HepG2 (cell line): ENCODE results near the gene SALL4. TPM values are rescaled to one million over a fixed set of nuclear protein-coding genes. Genes with fewer than 3 reads are reported as not detected.
A peak's percentile ranks its signal among the peaks of the same experiment; 100 is the strongest.

Source experiments
- ATAC-seq: fragments of 200-7000 bp; cut with Tn5 transposase; 3 replicates; pipeline ENCODE4 v1.9.1; 2020; ENCODE audit warnings: mild to moderate bottlenecking, moderate library complexity
- BruUV-seq: library from RNA; stranded (reverse); fragments of 400-500 nt; replicated peaks from 2 replicates; lab custom pipeline; 2021; lab: Mats Ljungman, UMichigan
- CTCF ChIA-PET: fragments of 300-600 bp; formaldehyde crosslinking; extraction: SDS; loops from one replicate; lab custom pipeline; 2021; ENCODE audit warnings: low total read pairs, inconsistent platforms, low intra/inter-chr PET ratio; lab: Yijun Ruan, JAX
- POLR2A ChIA-PET: fragments of 350-600 bp; sonication (Branson Sonifier 250); formaldehyde crosslinking; loops from one replicate; lab custom pipeline; 2020; ENCODE audit warnings: antibody characterized with exemption, inconsistent platforms; lab: Yijun Ruan, JAX
- DNase-seq: peaks from one replicate; pipeline ENCODE4 v3.0.0-alpha.2; 2015; ENCODE audit warnings: low spot score
- FAIRE-seq: peaks from 3 replicates; lab custom pipeline; 2011; peaks lifted over from hg19 to GRCh38; lab: Jason Lieb, UNC
- H2AFZ ChIP-seq: one replicate; pipeline ENCODE4 v1.6.1; 2011; ENCODE audit warnings: low read length, inconsistent platforms
- H3K27ac ChIP-seq: fragments of 300-600 bp; 3 replicates; pipeline ENCODE4 v1.8.0; 2011; ENCODE audit warnings: mixed run types, mild to moderate bottlenecking, mixed read lengths, low read length, inconsistent platforms; ENCODE audit not compliant: insufficient read depth; ENCODE audit errors: extremely low read length
- H3K27me3 ChIP-seq, 2 experiments: fragments of 200-600 bp in 1 of 2; 2 replicates in 1 of 2; 3 replicates in 1 of 2; pipeline versions ENCODE4 v1.6.0 to v1.8.0; 2011; ENCODE audit warnings: low read length in 2 of 2, mild to moderate bottlenecking in 2 of 2, moderate library complexity in 2 of 2, inconsistent platforms in 1 of 2; ENCODE audit not compliant: insufficient read depth in 2 of 2, control insufficient read depth in 1 of 2
- H3K36me3 ChIP-seq, 2 experiments: fragments of 200-600 bp in 1 of 2; replicated peaks in 1 of 2; 2 replicates in 1 of 2; 3 replicates in 1 of 2; pipeline versions ENCODE4 v1.5.1 to v1.8.0; 2011; ENCODE audit warnings: low read length in 2 of 2, inconsistent platforms in 1 of 2; ENCODE audit not compliant: insufficient read depth in 2 of 2, control insufficient read depth in 1 of 2
- H3K4me1 ChIP-seq: 2 replicates; pipeline ENCODE4 v1.5.1; 2012; ENCODE audit warnings: low read length, inconsistent platforms; ENCODE audit not compliant: insufficient read depth
- H3K4me2 ChIP-seq: 2 replicates; pipeline ENCODE4 v1.6.0; 2011; ENCODE audit warnings: low read depth, low read length, inconsistent platforms
- H3K4me3 ChIP-seq, 3 experiments: fragments of 200-600 bp in 1 of 3; sonication (generic), shearing (Covaris generic) in 1 of 3; replicated peaks in 1 of 3; 2 replicates each; pipeline ENCODE4 v1.5.1; 2011 to 2016; ENCODE audit warnings: low read length in 3 of 3, inconsistent platforms in 2 of 3, low read depth in 2 of 3, mild to moderate bottlenecking in 2 of 3, control low read depth in 1 of 3, mixed read lengths in 1 of 3; ENCODE audit not compliant: insufficient read depth in 1 of 3
- H3K79me2 ChIP-seq: one replicate; pipeline ENCODE4 v1.6.1; 2011; ENCODE audit warnings: low read length, inconsistent platforms; ENCODE audit not compliant: insufficient read depth
- H3K9ac ChIP-seq: 2 replicates; pipeline ENCODE4 v1.6.0; 2011; ENCODE audit warnings: mild to moderate bottlenecking, low read depth, low read length, inconsistent platforms; ENCODE audit not compliant: insufficient read depth
- H3K9me3 ChIP-seq: 2 replicates; pipeline ENCODE4 v1.5.1; 2012; ENCODE audit warnings: mild to moderate bottlenecking, low read length
- H4K20me1 ChIP-seq: 2 replicates; pipeline ENCODE4 v1.6.0; 2011; ENCODE audit warnings: inconsistent platforms, mild to moderate bottlenecking, low read length, moderate library complexity; ENCODE audit not compliant: insufficient read depth
- CEBPB ChIP-seq: IDR thresholded peaks from 2 replicates; pipeline ENCODE4 v1.6.1; 2011; ENCODE audit warnings: low read depth, low read length, improper control_type of control experiment, borderline replicate concordance
- CEBPG ChIP-seq: IDR thresholded peaks from 2 replicates; pipeline ENCODE4 v1.6.1; 2016
- GFI1 ChIP-seq: sonication (generic); formaldehyde crosslinking; IDR thresholded peaks from 2 replicates; pipeline ENCODE4 v1.5.0; 2020; ENCODE audit warnings: missing genetic modification reagents, mild to moderate bottlenecking, borderline replicate concordance
- MEF2D ChIP-seq: sonication (generic); formaldehyde crosslinking; IDR thresholded peaks from 2 replicates; pipeline ENCODE4 v1.5.1; 2020; ENCODE audit warnings: mild to moderate bottlenecking, missing genetic modification reagents
- POLR2A ChIP-seq, 2 experiments: IDR thresholded peaks; 2 replicates each; pipeline ENCODE4 v1.6.1; 2011; ENCODE audit warnings: low read depth in 2 of 2, low read length in 2 of 2, mild to moderate bottlenecking in 1 of 2, moderate library complexity in 1 of 2; ENCODE audit not compliant: insufficient read depth in 1 of 2
- YEATS2 ChIP-seq: sonication (generic); formaldehyde crosslinking; IDR thresholded peaks from 2 replicates; pipeline ENCODE4 v1.4.0; 2020; ENCODE audit warnings: missing genetic modification reagents, borderline replicate concordance
- ZNF530 ChIP-seq: sonication (generic); formaldehyde crosslinking; IDR thresholded peaks from 2 replicates; pipeline ENCODE4 v1.5.0; 2020; ENCODE audit warnings: low read depth, mild to moderate bottlenecking, missing genetic modification reagents
- WGBS: methylation state at CpG from one replicate; pipeline ENCODE4 v1.1.6; 2017; ENCODE audit warnings: low lambda C conversion rate; 5-methylcytosine and 5-hydroxymethylcytosine counted together
- in situ Hi-C: cut with HindIII; loops from 2 replicates; pipeline ENCODE4 v1.10.0; 2017; ENCODE audit warnings: low pct_unique_long_range_greater_than_20kb; ENCODE audit not compliant: extremely low pct_ligation_motif_present
- intact Hi-C: fragments of 100-400 bp; cut with micrococcal nuclease; formaldehyde crosslinking; loops from one replicate; pipeline ENCODE4 v1.10.0; 2022; ENCODE audit not compliant: unreplicated experiment
- polyA plus RNA-seq, 8 experiments: library from polyadenylated mRNA; depleted of rRNA in 3 of 8; stranded (reverse) in 7 of 8; unstranded in 1 of 8; fragments of >200 nt; fragmentation: Illumina TruSeq in 4 of 8; extraction: Trizol in 4 of 8; gene quantifications; 2 replicates each; pipeline versions ENCODE4 v1.2.1 to v1.2.3, GENCODE V29; 2011 to 2016; ENCODE audit warnings: low read depth in 4 of 8, missing spikeins in 1 of 8, mixed read lengths in 1 of 8; ENCODE audit not compliant: insufficient read depth in 1 of 8
- total RNA-seq, 5 experiments: library from RNA; depleted of rRNA; stranded (reverse); fragments of >200 nt; fragmentation: Illumina TruSeq; extraction: Trizol; gene quantifications; 2 replicates each; pipeline ENCODE4 v1.2.3, GENCODE V29; 2016; ENCODE audit warnings: low read depth in 1 of 5
- TF ChIP-seq, protein P1 (sequence below): sonication (generic); formaldehyde crosslinking; IDR thresholded peaks from 2 replicates; pipeline ENCODE4 v1.5.1; 2020; ENCODE audit warnings: mild to moderate bottlenecking, moderate library complexity, missing genetic modification reagents
- TF ChIP-seq, protein P2 (sequence below): sonication (generic); formaldehyde crosslinking; IDR thresholded peaks from 2 replicates; pipeline ENCODE4 v1.4.0; 2020; ENCODE audit warnings: missing genetic modification reagents
- TF ChIP-seq, protein P3 (sequence below): sonication (generic); formaldehyde crosslinking; IDR thresholded peaks from 2 replicates; pipeline ENCODE4 v1.8.1; 2023; ENCODE audit warnings: missing genetic modification reagents, mild to moderate bottlenecking, borderline replicate concordance
- TF ChIP-seq, protein P4 (sequence below): sonication (generic); formaldehyde crosslinking; IDR thresholded peaks from 2 replicates; pipeline ENCODE4 v1.5.0; 2020; ENCODE audit warnings: mild to moderate bottlenecking, missing genetic modification reagents
- TF ChIP-seq, protein P5 (sequence below): sonication (generic); formaldehyde crosslinking; IDR thresholded peaks from 2 replicates; pipeline ENCODE4 v1.5.1; 2020; ENCODE audit warnings: mild to moderate bottlenecking, missing genetic modification reagents

Gene SALL4
- total and polyA plus RNA-seq, 2 of the 13 experiments (the other 11 are each of a cell fraction or from before 2014, with no cell fraction given) = 0.33 to 1.8 TPM

DNA sequence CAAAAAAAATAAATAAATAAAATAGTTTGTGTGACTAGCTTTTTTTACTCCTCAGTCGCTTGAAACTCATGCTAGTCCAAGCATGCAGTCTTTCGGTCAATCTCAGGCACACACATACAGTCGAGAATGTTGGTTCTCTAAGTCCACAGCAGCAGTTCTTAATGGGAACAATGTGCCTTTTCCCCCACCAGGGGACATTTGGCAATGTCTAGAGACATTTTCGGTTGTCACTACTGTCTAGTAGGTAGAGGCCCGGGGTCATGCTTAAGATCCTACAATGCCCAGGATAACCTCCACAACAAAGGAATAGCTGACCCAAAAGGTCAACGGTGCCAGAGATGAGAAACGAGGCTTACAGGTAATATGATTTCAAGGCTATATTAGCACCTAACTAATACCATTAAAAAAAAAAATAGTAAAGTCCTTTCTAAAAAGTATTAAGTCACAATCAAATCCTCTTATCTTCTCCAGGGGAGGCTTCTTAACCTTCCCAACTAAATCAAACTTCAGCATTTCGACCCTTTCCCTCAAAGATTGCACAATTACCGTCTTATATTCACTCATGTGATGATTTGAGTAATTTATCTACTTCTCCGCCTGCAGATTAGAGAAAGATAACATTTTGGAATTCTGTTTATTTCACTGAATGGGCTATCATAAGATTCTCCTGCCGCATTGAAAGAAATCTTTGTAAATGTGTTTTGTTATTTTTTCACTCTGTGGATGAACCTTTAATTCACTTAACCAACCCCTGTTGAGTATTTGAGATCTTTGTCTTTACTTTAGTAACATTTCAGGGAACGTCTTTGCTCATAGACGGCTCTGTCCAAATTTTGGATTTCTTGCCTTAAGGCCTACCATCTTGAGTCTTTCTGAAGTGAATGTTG is 8.1 kb upstream of the SALL4 start:
- CTCF ChIA-PET = no interaction called here
- no peaks in the 10 kb centered on the region for H3K36me3 ChIP-seq
- no peak overlapping the region for H3K4me3 ChIP-seq
- H3K27ac ChIP-seq = peak overlapping the region; percentile 4
- POLR2A ChIA-PET = no interaction called here
- no peaks in the 10 kb centered on the region for H3K9me3 ChIP-seq
- H3K9ac ChIP-seq = no peak overlapping the region
- intact Hi-C loops (loop anchor here (10.0 kb wide), 1 partner anchor 84 kb away; no protein-coding TSS in a partner anchor), in situ Hi-C loops (no loop called here)
- peaks cover 56% of the 10 kb centered on the region for H3K4me1 ChIP-seq
- ATAC-seq (peak; percentile 84), FAIRE-seq (no peak), DNase-seq (peak; percentile 48)
- no peaks in the 10 kb centered on the region for H3K79me2 ChIP-seq
- 33% methylated on average over 13 of the region's 13 CpGs for WGBS
- H3K27me3 ChIP-seq = no peaks in the 10 kb centered on the region
- H4K20me1 ChIP-seq = no peaks in the 10 kb centered on the region
- H2AFZ ChIP-seq = peak overlapping the region; percentile 15
- peak overlapping the region; percentile 38 for H3K4me2 ChIP-seq
- no TSS peak for BruUV-seq
- TF ChIP-seq ZNF530 (CRISPR knock-in tag) (no peak), MEF2D (no peak), POLR2A (IDR thresholded peaks at IDR 0.05; ENCODE audit: insufficient read depth in 1 of 2, low read depth in 2 of 2, low read length in 2 of 2) (no peak), CEBPB (peak; percentile 75), YEATS2 (peak; percentile 50; the same call in 1 of the 2 replicates), GFI1 (CRISPR knock-in tag) (peak; percentile 9; the same call in 1 of the 2 replicates), CEBPG (CRISPR knock-in tag) (0 out of 2 replicates have a peak, but pooled peaks have one; percentile 49)
- TF ChIP-seq, protein P1, sequence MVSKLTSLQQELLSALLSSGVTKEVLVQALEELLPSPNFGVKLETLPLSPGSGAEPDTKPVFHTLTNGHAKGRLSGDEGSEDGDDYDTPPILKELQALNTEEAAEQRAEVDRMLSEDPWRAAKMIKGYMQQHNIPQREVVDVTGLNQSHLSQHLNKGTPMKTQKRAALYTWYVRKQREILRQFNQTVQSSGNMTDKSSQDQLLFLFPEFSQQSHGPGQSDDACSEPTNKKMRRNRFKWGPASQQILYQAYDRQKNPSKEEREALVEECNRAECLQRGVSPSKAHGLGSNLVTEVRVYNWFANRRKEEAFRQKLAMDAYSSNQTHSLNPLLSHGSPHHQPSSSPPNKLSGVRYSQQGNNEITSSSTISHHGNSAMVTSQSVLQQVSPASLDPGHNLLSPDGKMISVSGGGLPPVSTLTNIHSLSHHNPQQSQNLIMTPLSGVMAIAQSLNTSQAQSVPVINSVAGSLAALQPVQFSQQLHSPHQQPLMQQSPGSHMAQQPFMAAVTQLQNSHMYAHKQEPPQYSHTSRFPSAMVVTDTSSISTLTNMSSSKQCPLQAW = peak; percentile 31; the same call in 1 of the 2 replicates
- TF ChIP-seq, protein P2, sequence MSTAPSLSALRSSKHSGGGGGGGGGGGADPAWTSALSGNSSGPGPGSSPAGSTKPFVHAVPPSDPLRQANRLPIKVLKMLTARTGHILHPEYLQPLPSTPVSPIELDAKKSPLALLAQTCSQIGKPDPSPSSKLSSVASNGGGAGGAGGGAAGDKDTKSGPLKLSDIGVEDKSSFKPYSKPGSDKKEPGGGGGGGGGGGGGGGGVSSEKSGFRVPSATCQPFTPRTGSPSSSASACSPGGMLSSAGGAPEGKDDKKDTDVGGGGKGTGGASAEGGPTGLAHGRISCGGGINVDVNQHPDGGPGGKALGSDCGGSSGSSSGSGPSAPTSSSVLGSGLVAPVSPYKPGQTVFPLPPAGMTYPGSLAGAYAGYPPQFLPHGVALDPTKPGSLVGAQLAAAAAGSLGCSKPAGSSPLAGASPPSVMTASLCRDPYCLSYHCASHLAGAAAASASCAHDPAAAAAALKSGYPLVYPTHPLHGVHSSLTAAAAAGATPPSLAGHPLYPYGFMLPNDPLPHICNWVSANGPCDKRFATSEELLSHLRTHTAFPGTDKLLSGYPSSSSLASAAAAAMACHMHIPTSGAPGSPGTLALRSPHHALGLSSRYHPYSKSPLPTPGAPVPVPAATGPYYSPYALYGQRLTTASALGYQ = no peak
- TF ChIP-seq, protein P3, sequence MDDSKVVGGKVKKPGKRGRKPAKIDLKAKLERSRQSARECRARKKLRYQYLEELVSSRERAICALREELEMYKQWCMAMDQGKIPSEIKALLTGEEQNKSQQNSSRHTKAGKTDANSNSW (CRISPR knock-in tag) = no peak
- TF ChIP-seq, protein P4, sequence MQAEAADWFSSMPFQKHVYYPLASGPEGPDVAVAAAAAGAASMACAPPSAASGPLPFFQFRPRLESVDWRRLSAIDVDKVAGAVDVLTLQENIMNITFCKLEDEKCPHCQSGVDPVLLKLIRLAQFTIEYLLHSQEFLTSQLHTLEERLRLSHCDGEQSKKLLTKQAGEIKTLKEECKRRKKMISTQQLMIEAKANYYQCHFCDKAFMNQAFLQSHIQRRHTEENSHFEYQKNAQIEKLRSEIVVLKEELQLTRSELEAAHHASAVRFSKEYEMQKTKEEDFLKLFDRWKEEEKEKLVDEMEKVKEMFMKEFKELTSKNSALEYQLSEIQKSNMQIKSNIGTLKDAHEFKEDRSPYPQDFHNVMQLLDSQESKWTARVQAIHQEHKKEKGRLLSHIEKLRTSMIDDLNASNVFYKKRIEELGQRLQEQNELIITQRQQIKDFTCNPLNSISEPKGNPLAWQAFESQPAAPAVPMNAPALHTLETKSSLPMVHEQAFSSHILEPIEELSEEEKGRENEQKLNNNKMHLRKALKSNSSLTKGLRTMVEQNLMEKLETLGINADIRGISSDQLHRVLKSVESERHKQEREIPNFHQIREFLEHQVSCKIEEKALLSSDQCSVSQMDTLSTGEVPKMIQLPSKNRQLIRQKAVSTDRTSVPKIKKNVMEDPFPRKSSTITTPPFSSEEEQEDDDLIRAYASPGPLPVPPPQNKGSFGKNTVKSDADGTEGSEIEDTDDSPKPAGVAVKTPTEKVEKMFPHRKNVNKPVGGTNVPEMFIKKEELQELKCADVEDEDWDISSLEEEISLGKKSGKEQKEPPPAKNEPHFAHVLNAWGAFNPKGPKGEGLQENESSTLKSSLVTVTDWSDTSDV (CRISPR knock-in tag) = no peak
- TF ChIP-seq, protein P5, sequence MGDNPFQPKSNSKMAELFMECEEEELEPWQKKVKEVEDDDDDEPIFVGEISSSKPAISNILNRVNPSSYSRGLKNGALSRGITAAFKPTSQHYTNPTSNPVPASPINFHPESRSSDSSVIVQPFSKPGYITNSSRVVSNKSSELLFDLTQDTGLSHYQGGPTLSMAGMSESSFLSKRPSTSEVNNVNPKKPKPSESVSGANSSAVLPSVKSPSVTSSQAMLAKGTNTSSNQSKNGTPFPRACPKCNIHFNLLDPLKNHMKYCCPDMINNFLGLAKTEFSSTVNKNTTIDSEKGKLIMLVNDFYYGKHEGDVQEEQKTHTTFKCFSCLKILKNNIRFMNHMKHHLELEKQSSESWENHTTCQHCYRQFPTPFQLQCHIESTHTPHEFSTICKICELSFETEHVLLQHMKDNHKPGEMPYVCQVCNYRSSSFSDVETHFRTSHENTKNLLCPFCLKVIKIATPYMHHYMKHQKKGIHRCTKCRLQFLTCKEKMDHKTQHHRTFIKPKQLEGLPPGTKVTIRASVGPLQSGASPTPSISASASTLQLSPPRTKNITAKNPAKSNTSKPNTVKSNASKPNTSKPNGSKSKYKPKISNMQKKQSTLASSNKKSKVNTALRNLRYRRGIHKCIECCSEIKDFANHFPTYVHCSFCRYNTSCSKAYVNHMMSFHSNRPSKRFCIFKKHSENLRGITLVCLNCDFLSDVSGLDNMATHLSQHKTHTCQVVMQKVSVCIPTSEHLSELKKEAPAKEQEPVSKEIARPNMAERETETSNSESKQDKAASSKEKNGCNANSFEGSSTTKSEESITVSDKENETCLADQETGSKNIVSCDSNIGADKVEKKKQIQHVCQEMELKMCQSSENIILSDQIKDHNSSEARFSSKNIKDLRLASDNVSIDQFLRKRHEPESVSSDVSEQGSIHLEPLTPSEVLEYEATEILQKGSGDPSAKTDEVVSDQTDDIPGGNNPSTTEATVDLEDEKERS (CRISPR knock-in tag) = peak; percentile 15; the same call in 1 of the 2 replicates
